ENCODE results near the gene PHLDA3.
"Not testable (repeated sequence)": the region's sequence is repeated elsewhere in the genome, so short reads cannot be mapped to it uniquely, and the experiment has no call there.

The PHLDA3 gene

DNA sequence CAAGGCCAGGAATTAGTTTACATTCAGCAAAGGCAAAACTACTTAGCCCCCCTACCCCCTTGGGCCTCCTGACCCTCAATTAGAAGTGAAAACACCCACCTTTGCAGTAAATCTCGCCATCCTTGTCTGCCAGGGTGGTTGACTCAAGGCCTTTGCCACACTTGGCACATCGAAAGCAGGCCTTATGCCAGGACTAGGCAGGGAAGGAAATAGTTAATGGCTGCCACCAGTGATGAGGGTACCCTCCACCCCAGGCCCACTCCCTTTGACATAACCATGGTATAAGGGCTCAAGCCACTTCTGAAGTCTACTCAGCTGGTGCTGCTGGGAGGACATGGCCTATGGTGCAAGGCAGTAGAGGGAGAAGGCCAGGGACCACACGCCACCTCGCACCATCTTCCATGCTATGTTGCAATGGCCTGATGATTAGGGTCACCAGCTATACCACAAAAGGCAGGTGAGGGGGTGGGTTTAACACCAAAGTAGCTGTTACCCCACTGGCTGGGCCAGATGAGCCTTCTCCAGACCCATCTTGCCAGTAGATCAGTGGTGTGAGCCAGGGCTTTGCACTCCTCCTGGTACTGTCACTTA lies 16.3 kb upstream of the PHLDA3 start:
- DNase-seq = no peak

DNA sequence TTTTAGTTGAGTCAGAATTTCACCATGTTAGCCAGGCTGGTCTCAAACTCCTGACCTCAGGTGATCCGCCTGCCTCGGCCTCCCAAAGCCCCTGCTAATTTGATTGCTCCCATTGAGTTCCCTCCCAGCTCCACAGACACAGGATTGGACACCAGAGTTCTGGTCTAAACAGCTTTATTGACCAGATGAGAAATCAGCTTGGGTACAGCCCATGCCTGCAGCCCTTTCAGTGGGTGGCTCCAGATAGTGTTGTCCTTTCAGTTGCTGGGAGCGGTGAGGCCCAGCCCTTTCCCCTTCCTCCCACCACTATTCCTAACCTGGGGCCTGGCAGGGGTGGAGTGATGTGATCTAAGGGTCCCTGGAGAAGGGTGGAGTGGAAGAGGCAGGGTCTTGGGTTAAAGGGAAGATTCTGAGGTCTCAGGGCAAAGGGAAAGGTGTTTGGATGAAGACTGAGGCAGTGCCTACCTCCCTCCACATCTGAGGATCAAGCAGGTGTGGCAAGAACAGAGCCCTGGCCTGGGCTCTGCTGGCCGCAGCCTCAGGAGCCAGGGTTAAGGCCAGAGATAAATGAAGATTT lies 14.5 kb upstream of the PHLDA3 start:
- DNase-seq = no peak

DNA sequence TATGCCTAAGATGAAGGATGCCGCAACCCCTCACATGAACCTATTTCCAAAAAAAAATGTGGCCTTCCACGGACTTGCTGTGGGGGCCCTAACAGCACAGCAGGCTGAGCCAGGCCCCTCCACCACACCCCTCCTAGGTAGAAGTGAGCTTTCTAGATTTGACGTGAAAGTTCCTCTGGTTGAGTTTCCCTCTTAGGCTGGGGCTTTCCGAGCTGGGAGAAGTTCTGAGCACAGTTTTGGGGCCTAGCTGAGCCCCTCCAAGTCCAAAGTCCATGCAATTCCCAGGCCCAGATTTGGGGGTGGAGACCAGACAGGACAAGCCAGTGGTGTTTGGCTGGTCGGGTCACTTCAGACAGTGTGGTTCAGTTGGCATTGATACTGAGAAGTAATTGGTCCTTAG lies 13.8 kb upstream of the PHLDA3 start:
- DNase-seq = no peak

DNA sequence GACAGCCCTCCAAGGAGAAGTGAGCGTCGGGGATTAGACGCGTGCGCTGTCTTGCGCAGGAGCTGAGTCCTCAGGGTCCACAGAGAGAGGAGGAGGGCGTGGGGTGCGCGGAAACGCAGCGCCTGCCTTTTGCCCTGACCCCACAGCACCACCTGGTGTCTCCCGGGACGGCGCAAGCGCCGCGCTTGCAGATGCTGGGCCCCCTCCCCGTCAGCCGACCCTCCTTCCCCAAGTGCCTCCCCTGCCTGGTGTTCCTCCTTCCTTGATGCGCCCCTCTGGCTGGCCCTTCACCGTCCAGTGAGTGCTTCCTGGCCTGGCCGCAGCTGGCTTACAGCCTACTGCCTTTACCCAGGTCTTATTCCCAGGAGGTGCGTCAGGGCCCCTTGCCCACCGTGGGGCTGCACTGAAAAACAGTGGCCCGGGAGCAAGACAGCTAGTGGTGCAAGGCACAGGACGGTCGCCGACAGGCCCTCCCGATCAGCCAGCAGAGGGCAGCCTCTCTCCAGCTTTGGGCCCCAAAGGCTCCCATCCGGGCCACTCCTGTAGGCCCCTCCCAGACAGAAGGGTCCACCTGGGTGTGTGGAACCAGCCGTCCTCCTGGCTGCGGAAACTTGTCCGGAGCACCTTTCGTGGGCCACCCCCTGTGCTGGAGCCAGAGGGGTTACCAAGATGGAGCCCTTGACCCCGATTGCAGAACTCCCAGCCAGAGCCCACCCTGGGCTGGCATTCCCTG lies 12.9 kb upstream of the PHLDA3 start:
- no peak for DNase-seq

DNA sequence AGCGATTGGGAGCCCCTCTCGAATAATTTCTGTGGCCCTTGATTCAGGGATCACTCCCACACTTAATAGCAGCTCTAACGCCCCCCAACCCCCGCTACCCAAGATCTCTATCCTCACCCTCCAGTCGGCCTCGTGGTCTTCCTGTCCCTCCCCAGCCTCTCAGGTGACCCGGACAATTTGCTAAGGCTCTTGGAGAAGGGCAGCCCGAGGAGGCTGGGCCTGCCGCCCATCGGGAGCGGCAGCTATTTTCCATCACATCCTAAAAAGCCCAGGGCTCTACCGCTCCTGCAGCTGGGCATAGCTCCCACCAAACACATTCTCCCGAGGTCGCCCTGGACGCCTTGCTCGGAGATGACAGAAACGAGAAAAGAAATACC lies 12.0 kb upstream of the PHLDA3 start:
- no peak for DNase-seq

DNA sequence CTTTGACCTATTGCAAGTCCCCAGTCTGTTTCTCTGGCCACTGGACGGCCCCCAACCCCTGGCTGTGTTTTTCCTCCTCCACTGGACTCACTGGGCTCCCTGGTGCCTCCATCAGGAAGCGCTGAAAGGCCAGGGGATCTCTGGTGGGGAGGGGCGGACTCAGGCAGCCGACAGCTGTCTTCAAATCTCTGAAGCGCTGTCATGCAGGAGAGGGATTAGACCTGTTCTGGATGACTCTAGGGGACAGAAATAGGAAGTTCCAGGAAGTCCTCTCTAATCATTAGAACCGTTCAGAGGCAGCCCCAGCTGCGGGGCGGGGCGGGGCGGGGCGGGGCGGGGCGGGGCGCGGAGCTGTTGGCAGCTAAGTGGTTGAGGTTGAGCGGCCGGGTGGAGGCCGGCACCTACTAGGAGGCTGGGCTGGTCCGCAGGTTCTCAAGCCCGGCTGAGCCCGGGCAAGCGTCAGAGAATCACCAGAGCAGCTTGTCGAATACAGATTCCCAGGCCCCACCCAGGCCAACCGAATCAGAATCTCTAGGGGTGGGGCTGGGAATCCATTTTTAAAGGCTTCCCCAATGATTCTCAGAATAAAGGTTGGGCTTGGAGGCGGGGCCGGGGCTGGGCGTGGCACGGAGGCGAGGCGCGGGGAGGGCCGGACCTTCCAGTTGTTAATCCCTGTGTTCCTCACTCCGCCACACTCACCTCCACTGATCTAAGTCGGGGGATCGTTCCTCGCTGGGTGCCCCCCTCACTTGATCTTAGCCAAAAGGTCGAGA lies 11.4 kb upstream of the PHLDA3 start:
- no peak for DNase-seq

DNA sequence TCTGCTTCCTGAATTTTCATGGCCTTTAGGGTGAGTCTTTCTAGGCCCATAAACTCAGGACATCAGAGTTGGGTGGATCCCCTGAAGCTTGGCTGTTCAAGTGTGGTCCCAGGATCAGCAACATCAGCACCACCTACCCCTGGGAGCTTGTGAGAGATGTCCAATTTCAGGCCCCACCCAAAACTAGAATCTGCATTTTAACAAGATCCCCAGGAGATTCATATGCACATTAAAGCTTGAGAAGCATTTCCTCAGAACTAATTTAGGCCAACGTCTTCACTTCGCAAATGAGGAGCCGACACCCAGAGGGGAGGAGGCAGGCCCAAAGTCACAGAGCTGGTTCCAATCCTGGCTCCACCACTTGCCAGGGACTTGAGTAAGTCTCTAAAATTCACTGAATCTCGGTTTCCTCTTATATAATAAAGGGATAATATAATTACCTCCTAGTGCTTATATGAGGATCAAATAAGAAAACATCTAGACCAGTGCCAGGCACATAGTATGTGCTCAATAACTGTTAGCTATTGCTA lies 10.3 kb upstream of the PHLDA3 start:
- no peak for DNase-seq

DNA sequence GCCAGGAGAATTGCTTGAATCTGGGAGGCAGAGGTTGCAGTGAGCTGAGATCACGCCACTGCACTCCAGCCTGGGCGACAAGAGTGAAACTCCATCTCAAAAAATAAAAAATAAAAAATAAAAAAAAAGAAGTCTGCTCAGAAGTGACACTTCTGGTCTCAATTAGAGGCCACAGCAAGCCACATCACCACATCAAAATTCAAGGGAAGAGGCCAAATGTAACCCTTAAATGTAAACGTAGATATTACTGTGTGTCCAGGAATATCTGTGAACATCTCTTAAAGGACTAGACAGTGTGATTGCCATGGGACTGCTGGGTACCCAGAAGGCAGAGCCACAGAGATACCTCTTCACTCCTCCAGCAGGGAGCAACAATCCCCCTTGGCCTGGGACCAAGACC lies 9.7 kb upstream of the PHLDA3 start:
- not testable (repeated sequence) for DNase-seq

DNA sequence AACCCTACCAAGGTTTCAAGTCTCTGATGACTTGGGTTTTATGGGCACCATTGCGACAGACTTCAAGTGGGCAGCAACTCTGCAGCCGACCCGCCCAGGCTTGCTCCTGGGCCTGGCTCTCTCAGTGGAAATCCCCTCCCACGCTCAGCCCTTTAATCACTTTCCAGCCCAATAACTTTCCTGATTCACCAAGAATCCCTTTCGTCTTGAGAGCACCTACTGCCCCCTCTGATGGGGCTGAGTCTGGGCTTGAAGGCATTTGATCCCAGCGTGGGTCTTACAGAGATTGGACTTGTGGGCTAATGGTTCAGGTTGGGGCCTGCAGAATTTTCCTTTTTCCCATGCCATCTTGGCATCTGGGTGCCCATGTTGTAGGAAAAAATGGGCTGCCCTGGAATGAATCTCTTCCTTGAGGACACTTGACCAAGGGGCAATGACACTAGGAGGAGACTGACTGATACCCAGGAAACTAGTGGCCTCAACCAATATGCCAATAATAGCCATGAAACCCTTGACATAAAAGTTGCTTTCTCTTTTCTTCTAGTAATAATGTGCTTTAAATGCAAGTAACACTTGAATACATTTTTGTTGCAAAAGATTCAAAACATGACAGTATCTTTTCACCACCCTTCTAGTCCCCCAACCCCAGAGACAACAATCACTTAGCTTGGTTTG lies 7.8 kb upstream of the PHLDA3 start:
- DNase-seq = no peak

DNA sequence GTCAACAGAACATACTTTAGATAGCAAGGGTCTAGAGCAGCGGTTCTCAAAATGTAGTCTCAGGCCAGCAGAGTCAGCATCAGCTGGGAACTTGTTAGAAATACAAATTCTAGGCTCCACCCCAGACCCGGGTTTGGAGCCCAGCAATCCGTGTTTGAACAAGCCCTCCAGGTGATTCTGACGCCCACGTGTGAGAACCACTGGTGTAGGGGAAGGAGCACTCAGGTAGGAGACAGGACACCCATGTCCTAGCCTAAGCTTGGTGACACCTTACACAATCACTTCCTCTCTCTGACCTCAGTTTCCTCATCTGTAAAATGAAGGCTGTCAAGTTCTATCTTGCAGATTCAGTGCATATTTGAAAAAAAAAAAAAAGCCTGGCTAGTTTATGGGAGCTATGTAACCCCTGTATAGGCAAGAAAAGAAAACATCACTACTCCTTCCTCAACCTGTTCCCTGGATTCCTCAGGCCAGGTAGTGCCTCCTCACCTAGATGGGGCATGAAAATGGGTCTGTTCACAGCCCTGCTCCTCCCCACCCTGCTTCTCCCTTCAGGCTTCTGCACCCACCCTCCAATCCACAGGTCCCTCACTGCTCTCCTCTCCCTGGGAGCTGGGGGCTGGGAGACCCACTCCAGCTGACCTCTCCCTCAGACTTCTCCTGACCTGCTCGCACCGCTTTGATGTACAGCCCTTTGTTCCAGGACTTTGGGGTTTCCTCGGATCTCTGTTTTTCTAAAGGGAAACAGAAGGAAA lies 7.1 kb upstream of the PHLDA3 start:
- DNase-seq = no peak

DNA sequence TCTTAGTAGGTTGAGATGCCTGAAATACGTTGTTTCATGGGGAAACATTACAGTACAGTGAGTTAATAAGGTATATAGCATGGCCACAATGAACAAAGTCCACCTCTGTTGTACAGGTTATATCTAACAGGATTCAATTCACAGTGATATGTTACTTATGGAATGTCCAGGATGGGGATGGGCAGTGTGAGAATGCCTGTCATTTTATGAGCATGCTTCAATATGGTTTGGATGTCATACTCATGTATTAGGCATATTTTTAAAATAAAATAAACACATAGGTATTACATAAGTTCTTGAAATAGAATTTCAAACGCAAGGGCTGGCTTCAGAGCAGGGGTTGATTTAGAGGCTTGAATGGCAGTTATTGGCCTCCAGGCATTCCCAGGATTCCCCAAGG lies 6.1 kb upstream of the PHLDA3 start:
- DNase-seq = no peak

DNA sequence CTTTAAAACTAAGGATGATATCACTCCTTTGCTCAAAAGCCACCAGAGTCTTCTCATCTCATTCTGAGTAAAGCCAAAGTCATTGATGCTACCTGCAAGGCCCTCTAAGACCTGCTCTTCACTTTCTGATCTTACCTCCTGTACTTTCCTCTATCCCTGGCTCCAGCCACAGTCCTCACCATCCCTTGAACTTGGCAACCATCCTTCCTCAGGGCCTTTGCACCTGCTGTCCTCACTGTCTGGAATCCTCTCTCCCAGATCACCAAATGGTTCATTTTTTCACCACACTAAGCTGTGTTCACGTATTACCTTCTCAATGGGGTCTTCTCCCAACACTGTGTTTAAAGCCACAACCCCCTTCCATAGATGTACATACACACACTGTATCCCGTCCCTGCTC lies 4.3 kb upstream of the PHLDA3 start:
- DNase-seq = no peak

DNA sequence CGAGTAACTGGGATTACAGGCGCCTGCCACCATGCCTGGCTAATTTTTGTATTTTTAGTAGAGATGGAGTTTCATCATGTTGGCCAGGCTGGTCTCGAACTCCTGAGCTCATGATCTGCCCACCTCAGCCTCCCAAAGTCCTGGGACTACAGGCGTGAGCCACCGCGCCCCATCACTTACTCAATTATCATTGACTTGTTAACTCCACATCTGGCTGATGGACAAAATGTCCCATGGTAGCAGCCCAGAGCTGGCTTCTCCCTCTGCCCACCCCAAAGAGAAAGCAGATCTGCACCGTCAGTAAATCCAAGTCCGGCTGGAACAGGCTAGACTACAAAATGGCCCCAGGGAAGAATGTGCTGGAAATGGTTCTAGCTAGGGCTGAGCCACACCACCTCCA lies 3.3 kb upstream of the PHLDA3 start:
- DNase-seq = not testable (repeated sequence)

DNA sequence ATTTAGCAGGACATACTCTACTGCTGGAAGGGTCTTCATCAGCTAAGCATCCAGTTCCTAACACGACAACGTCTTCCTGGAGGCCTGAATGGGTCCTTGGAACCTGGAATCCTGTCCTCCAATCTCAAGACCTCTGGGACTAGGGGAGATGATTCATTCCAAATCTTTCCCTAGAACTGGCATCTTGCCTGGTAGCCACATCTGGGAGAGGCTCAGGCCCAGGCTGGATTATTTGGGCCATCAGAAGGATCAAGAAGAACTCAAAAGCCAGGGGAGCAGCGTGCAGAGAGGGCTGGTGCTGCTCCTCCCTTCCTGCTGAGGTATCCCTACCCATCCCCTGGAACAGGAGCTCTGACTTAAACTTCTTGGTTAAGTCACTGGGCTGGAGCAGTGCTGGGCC lies 2.8 kb upstream of the PHLDA3 start:
- no peak for DNase-seq

DNA sequence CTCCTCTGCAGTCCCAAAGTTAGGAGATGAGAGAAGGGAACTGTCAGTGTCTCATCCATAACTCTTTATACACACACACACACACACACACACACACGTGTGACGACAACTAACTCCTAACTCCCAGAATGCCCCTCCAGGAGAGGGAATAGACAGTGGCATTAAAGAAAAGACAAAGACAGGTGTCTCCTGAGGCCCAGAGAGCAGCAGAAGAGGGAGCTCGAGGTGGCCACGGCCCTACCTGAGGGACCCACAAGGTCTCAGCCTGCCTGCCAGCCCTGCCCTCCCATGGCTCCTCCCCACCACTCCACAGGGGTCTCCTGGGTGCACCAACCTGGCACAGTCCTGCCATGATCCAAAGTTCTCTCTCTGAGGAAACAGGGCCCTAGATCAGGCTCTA lies 1.6 kb upstream of the PHLDA3 start:
- no peak for DNase-seq

DNA sequence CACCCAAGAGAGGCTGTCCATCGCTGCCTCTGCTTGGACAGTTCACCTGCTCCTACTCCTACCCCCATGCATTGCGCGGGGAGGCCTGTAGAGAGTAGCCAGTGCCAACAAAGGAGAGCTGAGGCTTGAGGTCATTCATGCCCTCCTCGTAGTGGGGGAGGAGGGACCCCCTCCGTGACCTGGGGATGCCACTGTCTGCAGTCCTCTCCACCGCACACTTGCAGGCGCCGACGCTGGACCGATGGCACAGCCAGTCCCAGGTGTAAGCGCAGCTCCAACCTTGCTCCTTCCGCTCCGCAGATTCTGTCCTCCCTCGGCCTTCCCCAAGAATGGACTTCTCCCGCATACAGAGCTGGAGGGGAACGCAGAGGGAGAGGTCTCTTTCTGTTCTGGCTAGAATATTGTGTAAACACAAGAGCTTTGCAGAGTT lies 672 bp upstream of the PHLDA3 start:
- no peak for DNase-seq

DNA sequence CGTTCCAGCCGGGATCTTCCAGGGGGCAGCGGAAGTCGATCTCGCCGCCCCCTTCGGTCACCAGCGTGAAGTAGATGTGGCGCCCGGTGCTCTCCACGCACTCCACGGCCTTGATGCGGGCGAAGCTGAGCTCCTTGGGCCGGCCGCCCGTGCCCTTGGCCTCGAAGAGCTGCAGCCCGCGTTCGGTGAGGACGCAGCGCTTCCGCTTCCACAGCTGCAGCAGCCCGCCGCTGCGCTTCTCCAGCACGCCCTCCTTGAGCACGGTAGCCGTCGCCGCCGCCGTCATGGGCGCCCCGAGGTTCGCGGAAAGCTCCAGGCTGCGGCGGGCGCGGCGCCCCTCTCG lies 516 bp downstream of the PHLDA3 start:
- DNase-seq = no peak

DNA sequence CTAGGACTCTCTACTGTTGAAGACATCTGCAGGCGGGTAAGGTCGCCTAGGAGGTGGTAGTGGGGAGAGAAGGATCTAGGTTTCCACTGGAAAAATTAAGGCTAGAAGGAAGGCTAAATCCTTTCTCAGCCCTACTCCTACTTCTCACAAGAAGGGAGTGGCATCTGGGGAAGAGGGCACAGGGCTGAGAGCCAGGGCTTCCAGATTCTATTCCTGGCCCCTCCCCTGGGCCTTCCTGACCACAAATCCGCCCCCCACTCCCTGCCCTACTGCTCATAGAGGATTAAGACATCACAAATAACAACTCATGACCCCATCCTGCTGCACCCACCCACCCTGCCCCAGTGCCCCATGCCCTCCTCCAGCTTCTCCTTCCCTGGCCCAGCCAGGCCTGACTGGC lies 2.5 kb downstream of the PHLDA3 start:
- DNase-seq = no peak

DNA sequence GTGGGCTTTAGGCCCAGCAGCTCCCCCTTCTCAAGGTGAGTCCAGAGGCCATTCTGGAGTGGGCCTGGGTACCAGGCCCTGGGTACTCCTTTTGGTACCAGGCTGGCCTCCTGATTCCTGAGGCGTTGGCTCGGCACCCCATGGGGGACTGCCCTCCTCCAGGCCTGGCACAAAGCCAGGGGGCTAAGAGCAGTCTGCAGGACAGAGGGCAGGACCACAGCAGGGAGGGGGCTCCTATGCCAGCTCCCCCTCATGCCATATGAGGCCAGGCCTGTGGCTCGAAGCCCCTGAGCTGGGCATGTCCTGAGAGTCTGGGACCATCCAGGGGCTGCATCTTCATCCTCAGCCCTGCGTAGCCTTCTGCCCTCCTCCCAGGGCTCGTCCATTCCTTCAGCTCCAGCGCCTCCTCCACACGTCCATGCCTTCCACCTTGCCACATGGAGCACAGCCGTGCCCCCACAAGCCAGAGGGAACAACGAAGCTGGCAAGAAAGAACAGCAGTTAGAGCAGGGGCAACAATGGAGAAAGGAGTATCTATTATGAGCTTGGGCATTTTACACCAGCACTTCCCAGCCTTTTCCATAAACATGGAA lies 3.2 kb downstream of the PHLDA3 start:
- DNase-seq = no peak

DNA sequence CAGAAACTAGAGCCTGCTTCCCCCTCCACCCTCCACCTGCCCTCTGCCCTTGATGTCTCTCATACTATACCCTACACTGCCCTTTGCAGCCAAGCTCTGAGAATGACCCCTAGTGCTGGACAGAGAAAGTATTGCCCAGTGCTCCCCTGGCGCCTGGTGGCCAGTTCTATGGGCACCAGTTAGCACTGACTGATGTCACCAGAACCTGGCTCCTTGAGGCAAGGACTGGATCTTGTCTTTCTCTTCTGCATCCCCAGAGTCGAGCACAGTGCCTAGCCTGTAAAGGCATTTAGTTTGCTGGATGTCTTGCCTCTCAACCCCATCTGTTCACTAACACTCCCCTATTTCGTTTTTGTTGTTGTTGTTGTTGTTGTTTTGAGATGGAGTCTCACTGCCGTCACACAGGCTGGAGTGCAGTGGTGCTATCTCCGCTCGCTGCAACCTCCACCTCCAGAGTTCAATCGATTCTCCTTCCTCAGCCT lies 5.9 kb downstream of the PHLDA3 start:
- DNase-seq = no peak

DNA sequence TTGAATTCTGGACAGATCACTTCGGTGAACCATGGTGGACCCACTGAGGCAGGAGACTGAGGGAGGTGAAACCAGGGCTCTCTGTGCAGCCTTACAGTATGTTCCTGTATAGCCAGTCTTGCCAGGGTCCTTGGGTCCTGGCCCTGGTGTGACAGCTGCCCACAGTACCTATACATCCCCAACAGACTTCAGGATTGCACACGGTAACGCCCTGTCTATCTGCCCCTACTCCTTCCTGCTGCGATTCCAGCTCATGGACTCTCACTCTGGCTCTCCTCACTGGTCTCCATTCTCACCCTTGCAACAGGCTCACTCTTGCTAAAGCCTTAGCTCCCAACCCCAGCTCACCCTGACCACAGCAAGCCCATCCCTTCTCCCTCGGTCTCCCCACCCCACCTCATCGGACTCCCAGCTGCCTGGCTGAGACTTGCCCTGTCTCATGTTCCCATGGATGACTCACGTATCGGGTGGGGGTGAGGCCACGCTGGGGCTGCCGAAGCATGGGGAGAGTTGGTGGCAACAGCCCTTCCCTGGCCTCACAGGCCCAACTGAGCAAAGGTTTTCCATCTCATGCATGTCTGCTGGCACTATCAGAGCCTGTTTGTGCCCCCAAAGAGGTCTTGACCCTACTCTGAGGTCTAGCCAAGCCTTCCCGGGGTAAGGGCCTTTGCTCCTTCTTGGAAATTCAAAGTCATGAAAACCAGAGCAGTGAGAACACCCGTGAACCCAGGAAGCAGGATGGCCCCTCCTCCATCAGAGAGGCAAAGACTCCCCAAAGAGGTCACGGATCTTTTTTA lies 7.1 kb downstream of the PHLDA3 start:
- DNase-seq = no peak

All from cortex of kidney (tissue), 1 donor.